NCI-H2196 treated with DMSO at 0.1 percent for 48 hours (cell line): Measurements from ENCODE around the gene NKX6-1.

Source experiments
- DNase-seq: peaks from one replicate; lab custom pipeline; 2025; ENCODE audit not compliant: unreplicated experiment; lab: John Stamatoyannopoulos, UW

Gene NKX6-1

GRCh38 chr4:84479663-84480062, 19.4 kb downstream of the NKX6-1 start:
- DNase-seq, result no peak

GRCh38 chr4:84477738-84478137, 21.4 kb downstream of the NKX6-1 start:
- no peak for DNase-seq

GRCh38 chr4:84474107-84474506, 25.0 kb downstream of the NKX6-1 start:
- DNase-seq, result no peak

GRCh38 chr4:84472154-84472553, 26.9 kb downstream of the NKX6-1 start:
- DNase-seq, result no peak

GRCh38 chr4:84470204-84470785, 28.8 kb downstream of the NKX6-1 start:
- DNase-seq, result no peak

GRCh38 chr4:84467601-84468000, 31.5 kb downstream of the NKX6-1 start:
- no peak for DNase-seq

GRCh38 chr4:84459783-84460182, 39.3 kb downstream of the NKX6-1 start:
- DNase-seq, result no peak

- no peak for DNase-seq
These were observed 42.9 kb downstream of the NKX6-1 start for GRCh38 chr4:84456157-84456556.

GRCh38 chr4:84455697-84456096, 43.4 kb downstream of the NKX6-1 start:
- DNase-seq, result no peak

GRCh38 chr4:84451546-84451945, 47.5 kb downstream of the NKX6-1 start:
- DNase-seq, result no peak

GRCh38 chr4:84443523-84443922, 55.6 kb downstream of the NKX6-1 start:
- DNase-seq, result no peak

GRCh38 chr4:84442778-84443177, 56.3 kb downstream of the NKX6-1 start:
- no peak for DNase-seq
